Testis (tissue), 2 donors: ENCODE results near the gene CRTAC1.

Source experiments
- POLR2A ChIP-seq: fragments of 450-650 bp; IDR thresholded peaks from one replicate; pipeline ENCODE4 v1.6.1; 2017; ENCODE audit warnings: antibody characterized with exemption, mild to moderate bottlenecking, moderate library complexity
- TF ChIP-seq, protein P1 (sequence below), 3 experiments: fragments of 450-650 bp in 2 of 3; fragments of 200-600 bp in 1 of 3; sonication (generic) in 1 of 3; IDR thresholded peaks; one replicate each; pipeline ENCODE4 v1.5.1; 2016 to 2019; ENCODE audit warnings: antibody characterized with exemption in 3 of 3, mild to moderate bottlenecking in 2 of 3, moderate library complexity in 1 of 3

DNA sequence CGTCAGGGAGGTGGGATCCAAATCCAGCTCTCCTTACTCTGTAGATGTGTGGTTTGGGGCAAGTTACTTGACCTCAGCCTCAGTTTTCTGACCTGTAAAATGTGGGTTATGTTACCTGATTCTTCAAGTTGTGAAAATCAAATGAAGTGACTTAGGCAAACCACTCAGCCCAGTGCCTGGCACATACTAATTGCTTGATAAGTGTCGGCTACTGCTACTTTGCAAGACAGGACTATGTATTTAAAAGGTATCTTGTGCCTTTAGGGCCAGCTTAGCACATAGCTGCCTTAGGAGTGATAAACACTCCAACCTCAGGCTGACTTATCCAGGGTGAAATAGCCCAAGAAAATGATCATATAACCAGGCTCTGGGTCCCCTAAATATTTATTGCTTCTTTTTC, 137.9 kb downstream of the CRTAC1 start:
- TF ChIP-seq, protein P1, sequence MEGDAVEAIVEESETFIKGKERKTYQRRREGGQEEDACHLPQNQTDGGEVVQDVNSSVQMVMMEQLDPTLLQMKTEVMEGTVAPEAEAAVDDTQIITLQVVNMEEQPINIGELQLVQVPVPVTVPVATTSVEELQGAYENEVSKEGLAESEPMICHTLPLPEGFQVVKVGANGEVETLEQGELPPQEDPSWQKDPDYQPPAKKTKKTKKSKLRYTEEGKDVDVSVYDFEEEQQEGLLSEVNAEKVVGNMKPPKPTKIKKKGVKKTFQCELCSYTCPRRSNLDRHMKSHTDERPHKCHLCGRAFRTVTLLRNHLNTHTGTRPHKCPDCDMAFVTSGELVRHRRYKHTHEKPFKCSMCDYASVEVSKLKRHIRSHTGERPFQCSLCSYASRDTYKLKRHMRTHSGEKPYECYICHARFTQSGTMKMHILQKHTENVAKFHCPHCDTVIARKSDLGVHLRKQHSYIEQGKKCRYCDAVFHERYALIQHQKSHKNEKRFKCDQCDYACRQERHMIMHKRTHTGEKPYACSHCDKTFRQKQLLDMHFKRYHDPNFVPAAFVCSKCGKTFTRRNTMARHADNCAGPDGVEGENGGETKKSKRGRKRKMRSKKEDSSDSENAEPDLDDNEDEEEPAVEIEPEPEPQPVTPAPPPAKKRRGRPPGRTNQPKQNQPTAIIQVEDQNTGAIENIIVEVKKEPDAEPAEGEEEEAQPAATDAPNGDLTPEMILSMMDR (IDR thresholded peaks at IDR 0.05) = no peak
- TF ChIP-seq POLR2A = no peak
